NCI-H1436 (cell line): Measurements from ENCODE around the gene IPO11.
"Not testable (repeated sequence)": the region's sequence is repeated elsewhere in the genome, so short reads cannot be mapped to it uniquely, and the experiment has no call there.

ENCODE experiments used
- DNase-seq: peaks from one replicate; lab custom pipeline; 2025; lab: John Stamatoyannopoulos, UW

IPO11 gene

DNA sequence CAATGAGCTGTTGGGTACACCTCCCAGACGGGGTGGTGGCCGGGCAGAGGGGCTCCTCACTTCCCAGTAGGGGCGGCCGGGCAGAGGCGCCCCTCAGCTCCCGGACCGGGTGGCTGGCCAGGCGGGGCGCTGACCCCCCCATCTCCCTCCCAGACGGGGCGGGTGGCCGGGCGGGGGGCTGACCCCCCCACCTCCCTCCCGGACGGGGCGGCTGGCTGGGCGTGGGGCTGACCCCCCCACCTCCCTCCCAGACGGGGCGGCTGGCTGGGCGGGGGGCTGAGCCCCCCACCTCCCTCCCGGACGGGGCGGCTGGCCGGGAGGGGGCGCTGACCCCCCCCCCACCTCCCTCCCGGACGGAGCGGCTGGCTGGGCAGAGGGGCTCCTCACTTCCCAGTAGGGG lies 100.5 kb downstream of the IPO11 start:
- DNase-seq = not testable (repeated sequence)

DNA sequence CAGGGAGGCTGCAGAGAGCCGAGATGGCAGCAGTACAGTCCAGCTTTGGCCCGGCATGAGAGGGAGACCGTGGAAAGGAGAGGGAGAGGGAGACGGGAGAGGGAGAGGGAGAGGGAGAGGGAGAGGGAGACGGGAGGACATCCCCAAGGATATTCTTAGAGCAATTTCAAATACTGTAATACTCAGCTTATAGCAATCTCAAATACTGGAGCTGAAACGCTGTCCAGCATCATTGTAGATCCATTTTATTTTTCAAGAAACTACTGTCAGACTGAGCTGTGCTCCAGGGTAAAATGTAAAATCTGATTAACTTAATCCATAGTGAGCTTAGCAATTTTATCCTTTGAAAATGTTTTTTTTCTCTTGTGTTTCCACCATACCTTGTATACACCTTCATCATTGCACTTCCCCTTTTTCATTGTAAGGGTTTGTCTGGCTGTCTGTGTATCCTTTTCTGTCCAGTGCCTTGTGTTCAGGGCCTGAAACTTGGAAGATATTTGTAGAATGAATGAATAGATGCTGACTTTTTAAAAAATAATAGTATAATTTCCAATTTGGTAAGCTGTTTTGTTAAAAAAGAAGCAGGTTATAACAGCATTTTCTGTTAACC lies 102.1 kb downstream of the IPO11 start:
- no peak for DNase-seq

DNA sequence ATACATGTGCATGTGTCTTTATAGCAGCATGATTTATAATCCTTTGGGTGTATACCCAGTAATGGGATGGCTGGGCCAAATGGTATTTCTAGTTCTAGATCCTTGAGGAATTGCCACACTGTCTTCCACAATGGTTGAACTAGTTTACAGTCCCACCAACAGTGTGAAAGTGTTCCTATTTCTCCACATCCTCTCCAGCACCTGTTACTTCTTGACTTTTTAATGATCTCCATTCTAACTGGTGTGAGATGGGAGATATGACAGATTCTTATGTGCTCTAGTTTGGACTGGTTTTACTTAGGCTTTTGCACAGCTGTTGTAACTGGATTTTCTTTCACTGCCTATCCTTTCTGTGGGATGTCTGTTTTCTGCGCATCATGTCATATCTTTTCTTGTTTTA lies 108.2 kb downstream of the IPO11 start:
- not testable (repeated sequence) for DNase-seq

DNA sequence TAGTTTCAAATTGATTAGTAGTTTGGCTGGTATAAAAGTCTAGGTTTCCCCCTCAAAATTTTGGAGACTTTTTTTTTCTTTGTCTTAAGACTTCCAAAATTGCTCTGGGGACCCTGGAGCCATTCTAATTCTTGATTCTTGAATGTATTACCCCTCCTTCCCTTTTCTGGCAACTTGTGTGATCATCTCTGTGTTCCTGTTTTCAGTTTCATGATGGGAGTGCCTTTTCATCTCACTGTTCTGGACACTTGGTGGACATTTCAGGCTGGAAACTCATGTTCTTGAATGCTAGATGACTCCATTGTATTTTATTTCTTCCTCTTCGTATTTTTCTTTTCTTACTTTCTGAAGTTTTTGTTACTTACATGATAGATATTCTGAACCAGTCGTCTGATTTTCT lies 108.8 kb downstream of the IPO11 start:
- no peak for DNase-seq

DNA sequence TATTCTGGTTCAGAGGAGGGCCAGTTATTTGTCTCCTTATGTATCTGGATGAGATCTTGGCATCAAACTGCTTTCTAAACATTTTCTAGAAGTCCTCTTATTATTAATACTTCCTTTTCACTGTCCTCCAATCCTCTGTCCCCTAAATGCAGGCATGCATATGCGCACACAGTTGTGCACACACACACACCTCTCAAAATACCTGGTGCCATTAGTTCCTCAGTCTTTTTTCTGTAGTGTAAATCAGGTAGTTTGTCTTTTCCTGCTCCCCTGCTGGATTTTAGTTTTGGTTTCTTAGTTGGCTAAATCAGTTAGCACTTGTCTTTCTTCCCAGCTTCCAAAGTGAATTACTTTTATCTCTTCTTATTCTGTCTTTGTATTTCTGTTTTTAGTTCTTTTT lies 110.2 kb downstream of the IPO11 start:
- DNase-seq = no peak

DNA sequence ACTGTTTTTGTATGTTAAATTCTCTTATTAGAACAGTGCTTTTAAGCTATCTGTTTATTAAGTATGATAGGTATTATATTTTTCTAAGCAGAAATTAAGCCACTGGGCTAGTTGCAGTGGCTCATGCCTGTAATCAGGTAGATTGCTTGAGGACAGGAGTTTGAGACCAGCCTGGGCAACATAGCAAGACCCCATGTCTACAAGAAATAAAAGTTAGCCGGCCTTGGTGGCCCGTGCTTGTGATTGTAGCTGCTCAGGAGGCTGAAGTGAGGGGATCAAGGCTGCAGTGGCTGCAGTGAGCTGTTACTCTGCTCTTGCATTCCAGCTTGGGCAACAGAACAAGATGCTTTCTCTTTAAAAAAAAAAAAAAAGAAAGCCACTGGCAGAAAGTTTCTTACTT lies 121.0 kb downstream of the IPO11 start:
- DNase-seq = no peak

DNA sequence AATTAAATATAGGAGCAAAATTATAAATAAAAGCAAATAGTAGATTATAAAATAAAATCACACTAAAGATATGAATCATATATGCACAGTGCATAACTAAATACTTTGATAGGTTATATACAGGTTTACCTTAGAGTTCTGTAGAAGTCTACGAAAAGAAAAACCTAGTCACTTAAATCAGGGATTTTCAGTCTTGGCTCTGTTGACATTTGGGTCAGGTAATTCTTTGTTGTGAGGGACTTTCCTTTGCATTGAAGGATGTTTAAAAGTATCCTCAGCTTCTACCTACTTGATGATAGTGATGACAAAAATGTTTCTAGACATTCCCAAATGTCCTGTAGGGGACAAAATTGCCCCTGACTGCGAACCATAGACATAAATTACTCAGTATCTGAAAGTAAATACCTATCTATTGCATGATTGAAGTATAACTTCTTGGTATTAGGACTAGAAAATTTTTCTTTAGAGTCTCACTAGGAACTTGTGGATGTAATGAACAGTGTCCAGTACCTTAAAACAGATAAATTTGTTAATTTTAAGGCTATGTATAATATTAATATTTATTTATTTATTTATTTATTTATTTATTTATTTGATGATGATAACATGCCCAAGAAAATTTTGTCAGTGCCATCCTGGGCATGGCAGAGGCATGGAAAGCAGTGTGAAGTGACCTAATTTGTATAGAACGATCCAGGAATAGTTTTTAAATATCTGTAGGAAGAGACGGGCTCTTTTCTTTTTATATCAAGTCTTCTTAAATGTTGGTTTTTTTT lies 122.1 kb downstream of the IPO11 start:
- DNase-seq = no peak

DNA sequence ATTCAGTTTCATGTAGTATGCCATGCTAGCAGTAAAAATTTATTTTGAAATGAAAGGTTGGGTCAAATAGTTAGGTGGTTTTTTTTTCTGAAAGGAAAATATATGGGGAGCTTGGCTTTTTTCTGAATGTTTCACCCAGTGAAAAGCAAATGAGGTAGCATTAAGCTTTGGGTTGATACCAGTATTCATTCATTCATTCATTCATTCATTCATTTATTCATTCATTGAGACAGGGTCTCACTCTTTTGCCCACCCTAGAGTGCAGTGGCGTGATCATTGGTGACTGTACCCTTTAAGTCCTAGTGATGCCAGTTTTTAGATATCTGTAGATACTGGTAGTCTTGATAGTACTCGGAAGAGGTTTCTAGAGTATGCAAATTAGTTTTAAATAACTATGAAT lies 123.7 kb downstream of the IPO11 start:
- no peak for DNase-seq

DNA sequence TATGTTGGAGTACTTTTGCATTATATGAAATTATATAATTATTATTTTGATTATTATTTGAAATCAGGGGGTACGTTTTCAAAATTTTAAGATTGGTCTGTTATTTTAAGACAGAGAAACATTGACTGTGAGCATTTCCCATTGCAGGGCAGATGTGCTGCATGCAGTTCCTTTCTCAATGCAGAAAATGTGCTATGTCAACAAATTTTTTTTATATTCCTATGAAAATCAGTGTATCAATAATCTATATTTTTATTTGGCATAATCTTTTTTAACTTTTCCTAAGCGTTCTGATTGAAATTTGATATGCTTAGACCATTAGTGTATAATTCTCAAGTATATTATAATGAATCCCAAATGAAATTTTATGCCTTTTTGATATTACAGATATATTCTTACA lies 124.2 kb downstream of the IPO11 start:
- DNase-seq = no peak

DNA sequence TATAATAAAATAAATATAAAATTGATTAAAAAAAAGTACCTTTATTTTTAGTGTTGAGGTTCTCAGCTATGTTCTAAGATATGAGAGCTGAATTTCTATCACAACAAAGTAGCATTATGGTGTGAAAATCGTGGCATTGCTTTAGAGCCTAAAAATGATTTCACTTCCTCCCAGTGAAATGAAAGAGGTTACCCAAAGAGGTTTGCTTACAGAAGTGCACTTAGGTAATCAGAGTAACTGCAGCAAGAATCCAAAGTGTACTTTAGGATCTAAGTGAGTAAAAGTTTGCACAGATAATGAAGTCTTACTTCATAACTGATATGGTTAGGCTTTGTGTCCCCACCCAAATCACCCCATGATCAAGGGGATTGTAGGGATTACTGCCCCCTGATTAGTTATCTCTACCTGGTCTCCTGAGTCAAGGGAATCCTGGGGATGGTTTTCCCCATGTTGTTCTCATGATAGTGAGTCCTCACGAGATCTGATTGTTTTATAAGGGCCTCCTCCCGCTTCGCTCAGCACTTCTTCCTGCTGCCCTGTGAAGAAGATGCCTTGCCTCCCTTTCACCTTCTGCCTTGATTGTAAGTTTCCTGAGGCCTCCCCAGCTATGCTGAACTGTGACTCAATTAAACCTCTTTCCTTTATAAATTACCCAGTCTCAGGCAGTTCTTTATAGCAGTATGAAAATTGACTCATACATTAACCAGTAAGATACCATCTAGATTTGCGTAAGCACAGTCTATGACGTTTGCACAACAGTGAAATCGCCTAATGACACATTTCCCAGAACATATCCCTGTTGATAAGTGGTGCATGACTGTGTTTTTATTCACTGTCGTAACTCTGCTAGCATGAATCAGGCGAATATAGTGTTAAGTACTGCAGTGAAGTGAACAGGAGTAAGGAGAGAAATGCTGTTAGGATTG lies 125.7 kb downstream of the IPO11 start:
- no peak for DNase-seq

DNA sequence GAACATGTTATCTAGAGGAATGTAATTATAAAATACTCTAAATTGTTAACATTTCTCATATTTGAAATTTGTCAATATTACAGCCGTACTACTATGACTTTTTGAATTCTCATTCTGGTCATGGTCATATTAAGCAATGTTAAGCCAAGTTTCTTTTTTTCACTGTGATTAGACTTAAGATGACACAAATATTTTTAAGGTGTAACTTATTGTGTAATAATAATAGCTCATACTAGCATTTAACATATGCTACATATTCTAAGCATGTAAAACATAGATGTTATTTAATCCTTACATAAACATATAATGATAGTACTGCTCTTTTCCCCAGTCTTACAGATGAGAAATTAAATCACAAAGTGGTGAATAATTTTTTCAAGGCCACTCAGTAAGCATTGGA lies 130.2 kb downstream of the IPO11 start:
- DNase-seq = no peak

DNA sequence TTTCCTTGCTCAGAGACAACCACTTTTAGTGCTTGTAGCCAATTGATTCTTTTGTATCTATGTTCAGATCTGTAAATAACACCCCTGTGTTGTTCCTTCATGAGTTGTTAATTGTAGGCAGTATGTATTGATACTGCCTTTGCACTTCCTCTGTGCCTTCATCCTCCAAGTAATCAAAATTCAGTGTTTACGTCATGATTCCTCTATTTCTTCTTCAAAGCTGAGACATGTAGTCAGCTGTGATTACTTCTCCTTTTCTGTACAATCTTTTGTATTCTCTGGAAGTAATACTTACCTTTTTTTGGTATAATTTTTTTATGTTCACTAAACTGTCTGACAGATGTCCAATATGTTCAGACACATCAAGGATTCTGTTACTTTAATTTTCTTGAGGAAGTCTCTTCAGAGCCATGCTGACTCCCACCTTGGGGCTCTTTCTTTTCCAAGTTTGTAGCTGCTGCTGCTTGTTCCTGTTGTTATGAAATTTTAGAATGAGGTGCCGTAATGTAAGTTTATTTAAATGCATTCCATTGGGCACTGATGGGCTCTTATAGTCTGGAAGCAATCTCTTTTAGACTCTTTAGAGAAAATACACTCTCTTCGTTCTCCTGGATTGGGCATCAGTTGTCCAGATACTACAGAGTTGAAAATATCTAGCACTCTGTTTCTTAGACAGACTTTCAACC lies 135.5 kb downstream of the IPO11 start:
- no peak for DNase-seq

DNA sequence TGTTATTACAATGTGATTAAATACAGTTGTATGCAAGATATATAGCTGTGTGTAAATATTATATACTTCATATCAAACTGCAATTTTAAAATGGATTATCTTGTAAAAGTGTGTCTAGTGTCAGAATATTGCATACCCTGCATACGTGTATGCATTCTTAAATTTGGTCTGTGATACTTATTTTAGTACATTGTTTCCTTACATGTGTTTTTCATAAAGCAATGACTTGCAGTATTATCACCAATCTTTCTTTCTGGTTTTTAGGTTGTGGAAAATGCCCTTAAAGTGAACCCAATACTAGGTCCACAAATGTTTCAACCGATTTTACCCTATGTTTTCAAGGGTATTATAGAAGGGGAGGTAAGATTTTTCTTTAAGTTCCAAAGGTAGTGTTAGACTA lies 137.5 kb downstream of the IPO11 start:
- DNase-seq = no peak

DNA sequence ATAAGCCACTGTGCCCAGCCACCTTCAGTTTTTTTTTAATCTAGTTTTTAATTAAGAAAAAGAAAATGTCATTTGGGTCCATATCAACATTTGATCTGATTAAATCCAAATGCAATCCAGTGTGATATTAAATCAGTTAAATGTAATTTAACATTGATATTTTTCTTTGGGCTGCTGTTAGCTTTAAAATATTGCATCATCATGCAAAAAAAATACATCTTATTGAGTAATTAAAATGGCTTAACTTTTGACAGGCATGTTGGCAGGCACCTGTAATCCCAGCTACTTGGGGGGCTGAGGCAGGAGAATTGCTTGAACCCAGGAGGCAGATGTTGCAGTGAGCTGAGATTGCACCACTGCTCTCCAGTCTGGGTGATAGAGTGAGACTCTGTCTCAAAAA lies 143.4 kb downstream of the IPO11 start:
- DNase-seq = no peak

DNA sequence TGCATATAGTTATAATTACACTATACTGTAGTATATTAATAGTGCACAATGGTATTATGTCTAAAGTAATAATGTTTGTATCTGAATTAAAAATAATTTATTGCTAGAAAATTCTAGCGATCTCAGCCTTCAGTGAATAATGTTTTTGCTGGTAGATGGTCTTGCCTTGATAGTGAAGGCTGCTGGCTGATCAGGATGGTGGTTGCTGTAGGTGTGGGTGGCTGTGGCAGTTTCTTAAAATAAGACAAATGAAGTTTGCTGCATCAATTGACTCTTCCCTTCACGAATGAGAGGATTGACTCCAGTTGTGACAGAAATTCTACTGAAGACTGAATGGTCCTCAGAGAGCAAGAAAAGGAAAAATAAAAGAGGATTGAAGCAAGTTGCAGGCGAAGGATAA lies 146.4 kb downstream of the IPO11 start:
- DNase-seq = no peak

DNA sequence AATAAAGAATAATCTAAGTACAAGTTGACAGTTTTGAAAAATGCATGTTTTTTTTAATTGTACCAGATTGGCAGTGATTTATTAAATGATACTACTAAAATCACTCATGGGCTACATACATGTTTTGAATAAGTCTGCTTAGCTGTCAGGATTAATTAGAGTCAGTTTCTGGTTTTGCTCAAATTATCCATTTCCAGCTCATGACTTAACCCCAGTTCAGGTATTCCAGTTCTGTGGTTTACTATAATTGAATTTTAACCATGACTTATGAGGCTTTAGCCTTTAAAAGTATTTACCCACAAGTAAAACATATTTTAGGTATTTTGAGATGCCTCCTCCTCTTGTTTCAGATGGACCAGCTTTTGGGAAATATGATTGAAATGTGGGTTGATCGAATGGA lies 148.2 kb downstream of the IPO11 start:
- DNase-seq = no peak

DNA sequence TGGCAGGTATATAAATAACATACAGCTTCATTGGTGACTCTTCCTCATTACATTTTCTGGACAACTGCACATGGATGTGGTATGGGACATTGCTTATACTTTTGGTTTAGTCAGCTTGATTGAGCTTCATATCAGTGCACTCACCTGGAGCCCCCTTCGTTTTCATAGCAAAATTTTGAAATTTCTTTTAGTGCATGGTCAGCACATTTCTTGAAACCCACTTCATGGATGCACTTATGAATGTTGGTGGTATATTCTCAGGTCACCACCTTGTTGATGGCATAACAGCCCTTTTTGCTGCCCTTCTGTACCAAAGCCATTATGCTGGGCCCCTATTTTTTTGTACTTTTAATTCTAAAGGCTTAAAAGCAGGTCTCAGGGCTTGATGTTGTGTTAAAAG lies 149.3 kb downstream of the IPO11 start:
- DNase-seq = no peak

DNA sequence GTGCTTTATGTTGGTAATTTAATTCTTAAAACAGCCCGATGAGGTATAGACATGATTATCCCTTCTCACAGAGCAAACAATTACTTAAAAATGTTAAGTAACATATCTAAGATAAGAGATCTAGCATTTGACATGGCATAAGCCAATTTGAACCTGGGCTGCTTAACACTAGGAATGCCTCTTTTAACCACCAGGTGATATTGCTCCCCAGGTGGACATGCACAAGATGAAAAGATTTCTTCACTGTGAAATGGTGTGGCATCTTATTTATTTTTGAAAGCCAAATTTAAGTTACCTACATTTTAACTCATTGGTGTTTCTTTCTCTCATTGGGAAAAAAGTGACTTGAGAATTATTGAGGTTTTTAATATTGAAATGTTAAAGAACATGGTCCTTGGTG lies 150.3 kb downstream of the IPO11 start:
- DNase-seq = no peak

DNA sequence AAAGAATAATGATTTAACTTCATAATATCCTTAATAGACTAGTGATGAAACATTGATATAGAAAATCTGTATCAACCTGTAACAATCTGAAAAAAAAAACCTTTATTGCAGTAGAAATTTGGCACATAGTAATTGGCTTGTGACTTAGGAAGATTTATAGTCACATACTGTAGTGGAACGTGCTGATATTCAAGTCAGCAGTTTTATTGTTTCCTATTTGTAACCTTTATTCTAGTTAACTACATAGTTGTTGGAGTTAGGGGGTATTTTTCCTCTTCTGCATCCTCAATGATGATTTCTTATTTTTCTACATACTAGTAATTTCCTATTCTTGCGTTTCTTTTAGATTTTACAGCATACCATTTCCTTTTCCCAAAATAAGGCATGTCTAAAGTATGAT lies 151.5 kb downstream of the IPO11 start:
- no peak for DNase-seq

DNA sequence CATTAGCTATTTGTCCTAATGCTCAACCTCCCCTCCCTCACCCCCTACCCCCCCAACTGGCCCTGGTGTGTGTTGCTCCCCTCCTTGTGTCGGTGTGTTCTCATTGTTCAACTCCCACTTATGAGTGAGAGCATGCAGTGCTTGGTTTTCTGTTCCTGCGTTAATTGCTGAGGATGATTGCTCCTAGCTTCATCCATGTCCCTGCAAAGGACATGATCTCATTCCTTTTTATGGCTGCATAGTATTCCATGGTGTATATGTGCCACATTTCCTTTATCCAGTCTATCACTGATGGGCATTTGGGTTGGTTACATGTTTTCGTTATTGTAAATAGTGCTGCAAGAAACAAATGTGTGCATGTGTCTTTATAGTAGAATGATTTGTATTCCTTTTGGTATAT lies 153.2 kb downstream of the IPO11 start:
- DNase-seq = not testable (repeated sequence)

DNA sequence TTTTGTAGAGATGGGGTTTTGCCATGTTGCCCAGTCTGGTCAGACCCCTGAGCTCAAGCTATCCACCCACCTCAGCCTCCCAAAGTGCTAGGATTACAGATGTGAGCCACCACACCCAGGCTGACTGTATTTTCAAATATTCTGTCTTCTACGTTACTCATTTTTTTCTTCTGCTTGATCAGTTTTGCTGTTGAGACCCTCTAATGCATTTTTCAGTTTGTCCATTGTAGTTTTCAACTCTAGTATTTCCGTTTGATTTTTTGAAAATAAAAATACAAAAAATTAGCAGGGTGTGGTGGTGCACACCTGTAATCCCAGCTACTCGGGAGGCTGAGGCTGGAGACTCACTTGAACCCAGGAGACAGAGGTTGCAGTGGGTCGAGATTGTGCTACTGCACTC lies 155.6 kb downstream of the IPO11 start:
- DNase-seq = no peak

DNA sequence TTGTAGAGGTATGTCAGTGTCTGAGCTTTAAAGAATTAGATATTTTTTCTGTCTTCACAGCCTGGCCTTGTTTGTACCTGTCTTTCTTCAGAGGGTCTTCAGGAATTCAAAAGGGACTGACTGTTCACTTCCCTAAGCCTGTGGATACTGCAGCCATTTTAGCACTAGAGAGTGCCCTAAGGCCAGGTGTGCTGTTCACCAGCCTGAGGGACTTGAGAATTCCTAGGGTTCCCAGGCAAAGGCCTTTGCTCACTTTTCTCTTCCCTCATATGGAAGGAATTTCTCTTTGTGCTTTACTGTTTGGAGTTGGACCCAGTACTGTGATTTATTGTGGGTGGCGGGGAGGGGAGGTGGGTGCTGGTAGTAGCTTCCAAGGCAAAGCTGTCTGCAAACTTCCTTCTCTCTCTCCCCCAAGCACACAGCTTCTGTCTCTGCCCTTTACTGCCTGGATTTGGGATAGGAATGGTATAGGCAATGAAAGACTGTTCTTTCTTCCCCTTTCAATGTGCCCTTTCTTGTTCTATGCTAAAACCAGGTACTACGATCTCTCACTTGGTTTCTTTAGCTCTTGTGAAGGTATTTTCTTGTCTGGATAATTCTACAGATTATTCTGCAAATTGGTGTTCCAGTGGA lies 156.4 kb downstream of the IPO11 start:
- no peak for DNase-seq
